Right lobe of liver (tissue), 6 donors: ENCODE data around the gene GRIN2A. TPM values are rescaled to one million over a fixed set of nuclear protein-coding genes. Genes with fewer than 3 reads are reported as not detected.

Experiments used
- ATAC-seq, 4 donors: fragments of 200-7000 bp; cut with Tn5 transposase; one replicate each; pipeline ENCODE4 v1.9.1; 2020; ENCODE audit warnings: mild to moderate bottlenecking in 4 of 4, moderate library complexity in 4 of 4
- DNase-seq, 3 donors: peaks; one replicate each; pipeline ENCODE4 v3.0.0-alpha.2; 2020
- H3K27ac ChIP-seq, 3 donors: fragments of 200-600 bp; one replicate each; pipeline ENCODE4 v1.8.0; 2022
- H3K27me3 ChIP-seq, 2 donors: fragments of 200-600 bp; one replicate each; pipeline ENCODE4 v1.8.0; 2022
- H3K36me3 ChIP-seq, 4 donors: fragments of 200-600 bp; sonication (generic) in 1 of 4; one replicate each; pipeline versions ENCODE4 v1.5.1 to v1.8.0; 2017 to 2022; ENCODE audit warnings: control low read depth in 1 of 4
- H3K4me1 ChIP-seq, 4 donors: fragments of 200-600 bp; sonication (generic) in 1 of 4; one replicate each; pipeline versions ENCODE4 v1.5.1 to v1.8.0; 2017 to 2022; ENCODE audit warnings: control low read depth in 1 of 4
- H3K4me3 ChIP-seq, 3 donors: fragments of 200-600 bp; one replicate each; pipeline ENCODE4 v1.8.0; 2022
- H3K9me3 ChIP-seq, 4 donors: fragments of 200-600 bp; sonication (generic) in 1 of 4; one replicate each; pipeline versions ENCODE4 v1.5.1 to v1.8.0; 2017 to 2022; ENCODE audit warnings: control low read depth in 1 of 4
- POLR2A ChIP-seq: fragments of 450-650 bp; IDR thresholded peaks from one replicate; pipeline ENCODE4 v1.6.1; 2017; ENCODE audit warnings: antibody characterized with exemption, mild to moderate bottlenecking
- WGBS: methylation state at CpG from one replicate; pipeline ENCODE4 v1.1.6; 2018; ENCODE audit warnings: low coverage, low lambda C conversion rate; ENCODE audit not compliant: insufficient coverage; ENCODE audit errors: missing lambda C conversion rate; 5-methylcytosine and 5-hydroxymethylcytosine counted together
- intact Hi-C, 2 donors: fragments of 100-400 bp; cut with DNase I; formaldehyde crosslinking; loops; one replicate each; pipeline versions ENCODE4 v1.11.2 to v1.14.1; 2022
- total RNA-seq, 6 experiments: library from RNA; depleted of rRNA in 2 of 6; stranded (reverse); fragments of >200 nt in 2 of 6; fragmentation: NEBNext Ultra II Directional in 3 of 6; extraction: Animal tissue kit (Norgen Biotek cat#: 25700) in 3 of 6; gene quantifications; one replicate each; pipeline versions ENCODE4 v1.1.0 to v1.2.4, GENCODE V29; 2016 to 2023
- TF ChIP-seq, protein P1 (sequence below), 4 donors: fragments of 200-600 bp in 3 of 4; fragments of 450-650 bp in 1 of 4; IDR thresholded peaks; one replicate each; pipeline versions ENCODE4 v1.5.1 to v1.8.0; 2016 to 2022; ENCODE audit warnings: antibody characterized with exemption in 4 of 4, mild to moderate bottlenecking in 2 of 4
- donor health status: DM: no; HTN: yes; CAD: no.
- donor health status: DM: no; HTN: no; CAD: no.
- donor health status: DM: no; HTN: no; CAD: no.
- donor health status: DM: no; HTN: yes; CAD: no.
- donor health status: DM: no; HTN: yes; CAD: no.

Gene GRIN2A
- total RNA-seq, 6 experiments from 2014 or later: not detected

DNA sequence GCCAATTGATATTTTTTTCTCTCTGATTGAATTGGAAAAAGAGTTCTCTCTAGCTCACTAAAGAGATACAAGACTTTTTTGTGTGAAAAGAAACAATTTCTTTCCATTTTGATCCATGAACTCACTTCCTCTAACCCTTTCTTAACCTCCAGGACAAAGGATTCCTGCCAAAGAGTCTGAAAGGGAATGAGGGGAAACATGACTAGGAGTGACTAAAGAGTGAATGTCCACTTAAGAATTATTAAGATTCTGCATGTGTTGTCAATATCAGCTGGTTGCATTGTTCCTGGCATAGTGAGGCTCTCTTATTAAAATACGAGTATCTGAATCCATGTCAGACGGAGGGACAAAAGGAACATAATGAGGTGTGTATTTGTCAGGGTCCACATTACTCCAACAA is 344.7 kb downstream of the GRIN2A start:
- 35% methylated on average over 2 of the region's 2 CpGs for WGBS
- Histone ChIP-seq H3K4me1 (no peaks in the 10 kb centered on the region), H3K27me3 (no peaks in the 10 kb centered on the region), H3K9me3 (no peaks in the 10 kb centered on the region), H3K4me3 (no peak overlapping the region), H3K36me3 (no peaks in the 10 kb centered on the region), H3K27ac (no peak overlapping the region)
- ATAC-seq (no peak), DNase-seq (no peak)
- intact Hi-C loops: no loop called here
- TF ChIP-seq POLR2A: no peak
- TF ChIP-seq, protein P1, sequence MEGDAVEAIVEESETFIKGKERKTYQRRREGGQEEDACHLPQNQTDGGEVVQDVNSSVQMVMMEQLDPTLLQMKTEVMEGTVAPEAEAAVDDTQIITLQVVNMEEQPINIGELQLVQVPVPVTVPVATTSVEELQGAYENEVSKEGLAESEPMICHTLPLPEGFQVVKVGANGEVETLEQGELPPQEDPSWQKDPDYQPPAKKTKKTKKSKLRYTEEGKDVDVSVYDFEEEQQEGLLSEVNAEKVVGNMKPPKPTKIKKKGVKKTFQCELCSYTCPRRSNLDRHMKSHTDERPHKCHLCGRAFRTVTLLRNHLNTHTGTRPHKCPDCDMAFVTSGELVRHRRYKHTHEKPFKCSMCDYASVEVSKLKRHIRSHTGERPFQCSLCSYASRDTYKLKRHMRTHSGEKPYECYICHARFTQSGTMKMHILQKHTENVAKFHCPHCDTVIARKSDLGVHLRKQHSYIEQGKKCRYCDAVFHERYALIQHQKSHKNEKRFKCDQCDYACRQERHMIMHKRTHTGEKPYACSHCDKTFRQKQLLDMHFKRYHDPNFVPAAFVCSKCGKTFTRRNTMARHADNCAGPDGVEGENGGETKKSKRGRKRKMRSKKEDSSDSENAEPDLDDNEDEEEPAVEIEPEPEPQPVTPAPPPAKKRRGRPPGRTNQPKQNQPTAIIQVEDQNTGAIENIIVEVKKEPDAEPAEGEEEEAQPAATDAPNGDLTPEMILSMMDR (IDR thresholded peaks at IDR 0.05): no peak

DNA sequence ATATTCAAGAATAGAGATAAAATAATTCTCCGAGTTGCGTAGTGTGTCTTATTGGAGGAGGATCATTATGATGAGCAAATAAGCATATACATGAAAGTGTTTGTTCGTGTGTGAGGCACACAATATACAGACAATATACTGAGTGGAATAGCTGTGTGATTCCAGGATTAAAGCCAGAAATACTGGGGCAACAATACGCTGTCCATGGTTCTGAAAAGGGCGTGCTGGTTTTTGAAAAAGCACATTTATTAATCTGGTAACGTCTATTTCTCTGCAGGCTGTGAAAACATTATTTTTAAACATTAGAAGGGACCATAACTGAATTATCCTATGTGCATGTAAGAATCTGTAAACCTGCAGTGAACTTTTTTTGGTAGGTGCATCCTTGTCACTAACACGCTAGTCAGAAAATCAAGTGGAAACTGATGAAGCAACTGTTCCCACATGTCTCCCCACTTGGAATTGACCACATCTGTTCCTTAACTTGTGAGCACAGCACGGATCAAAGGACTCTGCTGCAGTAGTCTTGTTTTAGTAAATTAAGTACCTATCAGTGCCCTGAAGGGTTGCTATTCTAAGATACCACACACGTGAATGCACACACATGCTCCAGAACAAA is 346.0 kb downstream of the GRIN2A start:
- intact Hi-C loops: no loop called here
- H3K27ac ChIP-seq: no peak overlapping the region
- H3K4me3 ChIP-seq: no peak overlapping the region
- H3K27me3 ChIP-seq: no peaks in the 10 kb centered on the region
- TF ChIP-seq POLR2A: no peak
- TF ChIP-seq, protein P1 (IDR thresholded peaks at IDR 0.05): no peak
- H3K4me1 ChIP-seq: no peaks in the 10 kb centered on the region
- DNase-seq (no peak), ATAC-seq (no peak)
- 46% methylated on average over 9 of the region's 9 CpGs for WGBS
- no peaks in the 10 kb centered on the region for H3K36me3 ChIP-seq
- H3K9me3 ChIP-seq: no peaks in the 10 kb centered on the region

DNA sequence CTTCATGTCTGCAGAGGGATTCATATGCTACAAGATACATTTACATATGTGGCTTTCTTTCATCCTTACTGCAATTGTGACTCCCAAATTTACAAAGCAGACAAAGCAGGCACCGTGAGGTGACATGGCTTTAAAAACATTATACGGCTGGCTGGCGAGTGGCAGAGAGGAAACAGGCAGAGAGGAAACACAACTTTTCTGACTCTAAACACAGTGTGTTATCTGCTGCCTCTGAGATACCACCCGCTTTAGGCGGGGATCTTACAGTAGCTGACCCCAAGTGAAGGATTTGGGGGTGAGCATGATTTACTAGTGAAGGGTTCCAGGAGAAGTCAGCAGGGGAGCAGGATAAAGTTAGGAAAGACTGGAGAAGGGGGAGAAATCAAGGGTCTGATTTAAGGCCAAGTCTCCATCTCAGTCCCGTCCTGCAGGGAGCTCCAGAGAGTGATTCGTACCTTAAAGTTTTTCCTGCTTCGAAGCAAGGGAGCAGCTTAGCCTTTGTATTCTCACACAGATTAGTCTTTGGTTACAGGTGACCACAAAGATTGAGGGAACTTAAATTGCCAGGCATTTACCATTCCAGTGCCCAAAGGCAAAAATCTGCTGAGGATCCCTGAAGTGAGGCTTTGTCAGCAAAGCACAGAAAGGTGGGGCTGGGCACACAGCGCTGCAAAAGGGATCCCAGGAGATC is 355.0 kb downstream of the GRIN2A start:
- Histone ChIP-seq H3K27me3 (no peaks in the 10 kb centered on the region), H3K4me1 (no peaks in the 10 kb centered on the region), H3K27ac (no peak overlapping the region), H3K4me3 (no peak overlapping the region), H3K9me3 (no peaks in the 10 kb centered on the region), H3K36me3 (no peaks in the 10 kb centered on the region)
- ATAC-seq (no peak), DNase-seq (no peak)
- WGBS: 30% methylated on average over 9 of the region's 9 CpGs
- TF ChIP-seq, protein P1 (IDR thresholded peaks at IDR 0.05): no peak
- TF ChIP-seq POLR2A: no peak
- intact Hi-C loops: no loop called here

DNA sequence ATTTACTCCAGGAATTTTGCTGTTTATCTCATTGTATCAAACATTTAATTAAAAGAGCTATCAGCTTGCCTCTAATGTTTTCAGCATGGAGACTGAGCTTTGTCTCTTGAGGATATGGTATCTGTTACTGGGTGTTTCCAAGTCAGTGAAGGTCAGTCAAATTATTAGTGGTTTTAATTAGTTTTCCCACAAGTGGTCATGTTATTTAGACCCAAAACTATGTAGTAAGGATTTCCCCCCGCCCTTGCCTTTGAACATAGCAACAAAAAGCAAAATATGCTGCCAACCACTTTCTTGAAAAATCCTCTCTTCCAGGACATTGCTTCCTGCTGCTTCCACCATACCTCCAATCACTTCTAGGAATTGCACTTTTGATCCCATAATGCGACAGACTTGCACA is 355.6 kb downstream of the GRIN2A start:
- H3K4me1 ChIP-seq: no peaks in the 10 kb centered on the region
- H3K27me3 ChIP-seq: no peaks in the 10 kb centered on the region
- intact Hi-C loops: no loop called here
- no peaks in the 10 kb centered on the region for H3K9me3 ChIP-seq
- no peaks in the 10 kb centered on the region for H3K36me3 ChIP-seq
- no peak overlapping the region for H3K27ac ChIP-seq
- H3K4me3 ChIP-seq: no peak overlapping the region
- DNase-seq (no peak), ATAC-seq (no peak)
- TF ChIP-seq, protein P1 (IDR thresholded peaks at IDR 0.05): no peak
- no peak for TF ChIP-seq POLR2A
- 35% methylated on average over 2 of the region's 2 CpGs for WGBS
